ENCODE results near the gene CPLANE2. TPM values are rescaled to one million over a fixed set of nuclear protein-coding genes. Genes with fewer than 3 reads are reported as not detected.

CPLANE2 gene
- total and polyA plus RNA-seq, 12 donors = 2.2 to 11.1 (median 6.8) TPM

- ATAC-seq (peak; percentile 11 to 77 (median 55)), DNase-seq (no peak)
- Histone ChIP-seq H3K4me1 (peaks cover 0 to 25% (median 19%) of the 10 kb centered on the region in 9 donors), H3K9me3 (no peaks in the 10 kb centered on the region), H3K4me3 (peak overlapping the region in 9 of 10 donors; percentile 57 to 72 (median 70)), H3K36me3 (peaks cover 0 to 17% (median 0%) of the 10 kb centered on the region in 9 donors), H3K27ac (peak overlapping the region; percentile 52 to 93 (median 85)), H3K27me3 (no peaks in the 10 kb centered on the region)
- 37 to 43% methylated on average over 6 of the region's 6 CpGs for WGBS, 2 donors
- TF ChIP-seq CTCF (IDR thresholded peaks at IDR 0.05) = peak in 6 of 9 donors; percentile 20 to 40 (median 22)
- intact Hi-C loops (cut with DNase I) = loop anchor here in 2 of 10 donors (2.0 to 5.0 kb wide), 2 partner anchors 117 to 154 kb away; partner anchors contain the start of gene FBXO42 (in 1 of the 2)
Observed at GRCh38 chr1:16235944-16236510, 956 bp downstream of the CPLANE2 start.

GRCh38 chr1:16235347-16235746 is 1.6 kb downstream of the CPLANE2 start:
- no peak overlapping the region for H3K27ac ChIP-seq
- no peaks in the 10 kb centered on the region for H3K9me3 ChIP-seq
- WGBS, 2 donors = 88 to 91% methylated on average over 2 of the region's 2 CpGs
- TF ChIP-seq CTCF (IDR thresholded peaks at IDR 0.05) = no peak
- no peak overlapping the region for H3K4me3 ChIP-seq
- H3K27me3 ChIP-seq = no peaks in the 10 kb centered on the region
- DNase-seq = no peak
- peaks cover 0 to 17% (median 0%) of the 10 kb centered on the region in 9 donors for H3K36me3 ChIP-seq
- ATAC-seq = no peak
- peaks cover 0 to 25% (median 19%) of the 10 kb centered on the region in 9 donors for H3K4me1 ChIP-seq
- intact Hi-C loops (cut with DNase I) = loop anchor here in 1 of 10 donors (5.0 kb wide), 1 partner anchor 153 kb away; no protein-coding TSS in a partner anchor

- no peak for DNase-seq
- WGBS, 2 donors = 96 to 97% methylated on average over 8 of the region's 8 CpGs
Observed at GRCh38 chr1:16233431-16233830, 3.6 kb downstream of the CPLANE2 start.

GRCh38 chr1:16232316-16232710 is 4.7 kb downstream of the CPLANE2 start:
- intact Hi-C loops (cut with DNase I) = no loop called here
- H3K4me1 ChIP-seq = peaks cover 0 to 20% (median 18%) of the 10 kb centered on the region in 9 donors
- DNase-seq (no peak), ATAC-seq (no peak)
- TF ChIP-seq CTCF (IDR thresholded peaks at IDR 0.05) = no peak
- peaks cover 0 to 17% (median 0%) of the 10 kb centered on the region in 9 donors for H3K36me3 ChIP-seq
- peaks cover 0 to 25% (median 8%) of the 10 kb centered on the region in 7 donors for H3K27me3 ChIP-seq
- peaks cover 0 to 2% (median 0%) of the 10 kb centered on the region in 11 donors for H3K9me3 ChIP-seq
- no peak overlapping the region for H3K27ac ChIP-seq
- no peak overlapping the region for H3K4me3 ChIP-seq
- 94 to 95% methylated on average over 5 of the region's 5 CpGs for WGBS, 2 donors

More at GRCh38 chr1:16233431-16233830, 3.6 kb downstream of the CPLANE2 start:
- Histone ChIP-seq H3K36me3 (peaks cover 0 to 17% (median 0%) of the 10 kb centered on the region in 9 donors), H3K4me3 (no peak overlapping the region), H3K27ac (no peak overlapping the region), H3K27me3 (peaks cover 0 to 13% (median 0%) of the 10 kb centered on the region in 7 donors), H3K9me3 (no peaks in the 10 kb centered on the region), H3K4me1 (peaks cover 0 to 25% (median 19%) of the 10 kb centered on the region in 9 donors)
- no peak for ATAC-seq
- TF ChIP-seq CTCF (IDR thresholded peaks at IDR 0.05) = no peak
- intact Hi-C loops (cut with DNase I) = no loop called here
